Astrocyte of the cerebellum (primary cell): ENCODE data around the gene ERAP2.

ENCODE experiments used
- DNase-seq: peaks from one replicate; pipeline ENCODE4 v3.0.0-alpha.2; 2011; ENCODE audit warnings: low read depth
- H3K4me3 ChIP-seq: 2 replicates; pipeline ENCODE4 v1.5.1; 2011; ENCODE audit warnings: mild to moderate bottlenecking, low read depth, low read length, moderate library complexity
- in situ Hi-C: cut with HindIII; loops from 2 replicates; pipeline ENCODE4 v1.10.0; 2017; ENCODE audit warnings: low sequenced_read_pairs
- TF ChIP-seq, protein P1 (sequence below): IDR thresholded peaks from 2 replicates; pipeline ENCODE4 v1.5.1; 2012; ENCODE audit warnings: low read length, low read depth, moderate library complexity, mild to moderate bottlenecking; ENCODE audit errors: missing control alignments

The ERAP2 gene

DNA sequence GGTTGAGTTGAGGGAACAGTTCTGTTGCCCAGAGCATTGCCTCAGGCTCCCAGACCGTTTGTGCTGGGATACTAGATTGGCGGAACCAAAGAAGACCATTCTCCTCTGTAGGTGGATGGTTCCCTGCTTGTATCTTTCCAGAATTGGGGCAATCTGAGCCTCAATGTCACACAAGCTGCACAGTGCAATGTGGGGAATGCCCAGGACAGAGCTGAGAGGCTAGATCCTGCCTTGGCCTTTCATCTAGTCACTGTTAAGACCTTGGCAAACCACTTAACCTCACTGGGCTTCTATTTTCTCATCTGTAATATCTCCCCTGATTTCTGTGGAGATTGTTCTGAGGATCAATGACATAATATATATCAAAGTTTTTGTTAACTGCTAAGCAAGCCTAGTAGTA is 16.9 kb upstream of the ERAP2 start:
- DNase-seq = no peak
- TF ChIP-seq, protein P1, sequence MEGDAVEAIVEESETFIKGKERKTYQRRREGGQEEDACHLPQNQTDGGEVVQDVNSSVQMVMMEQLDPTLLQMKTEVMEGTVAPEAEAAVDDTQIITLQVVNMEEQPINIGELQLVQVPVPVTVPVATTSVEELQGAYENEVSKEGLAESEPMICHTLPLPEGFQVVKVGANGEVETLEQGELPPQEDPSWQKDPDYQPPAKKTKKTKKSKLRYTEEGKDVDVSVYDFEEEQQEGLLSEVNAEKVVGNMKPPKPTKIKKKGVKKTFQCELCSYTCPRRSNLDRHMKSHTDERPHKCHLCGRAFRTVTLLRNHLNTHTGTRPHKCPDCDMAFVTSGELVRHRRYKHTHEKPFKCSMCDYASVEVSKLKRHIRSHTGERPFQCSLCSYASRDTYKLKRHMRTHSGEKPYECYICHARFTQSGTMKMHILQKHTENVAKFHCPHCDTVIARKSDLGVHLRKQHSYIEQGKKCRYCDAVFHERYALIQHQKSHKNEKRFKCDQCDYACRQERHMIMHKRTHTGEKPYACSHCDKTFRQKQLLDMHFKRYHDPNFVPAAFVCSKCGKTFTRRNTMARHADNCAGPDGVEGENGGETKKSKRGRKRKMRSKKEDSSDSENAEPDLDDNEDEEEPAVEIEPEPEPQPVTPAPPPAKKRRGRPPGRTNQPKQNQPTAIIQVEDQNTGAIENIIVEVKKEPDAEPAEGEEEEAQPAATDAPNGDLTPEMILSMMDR = no peak
- H3K4me3 ChIP-seq = no peak overlapping the region
- in situ Hi-C loops = no loop called here

DNA sequence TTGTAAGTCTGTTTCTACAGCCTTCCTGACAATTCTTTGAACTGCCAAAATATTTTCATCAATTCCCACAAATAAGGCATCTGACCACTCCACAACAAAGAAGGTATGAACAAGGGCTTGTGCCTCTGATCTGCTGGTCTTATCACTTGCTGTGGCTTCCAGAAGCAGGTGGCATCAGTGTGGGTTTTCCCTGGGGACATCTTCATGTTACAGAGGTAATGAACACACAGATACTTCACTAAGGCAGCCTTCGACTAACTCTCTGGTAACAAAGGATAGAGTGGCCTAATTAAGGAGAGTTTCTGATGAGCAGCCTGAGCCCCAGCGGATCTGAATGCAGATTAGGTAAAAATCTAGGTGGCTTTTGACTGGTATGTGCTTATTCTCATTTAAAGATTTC is 15.2 kb upstream of the ERAP2 start:
- in situ Hi-C loops = no loop called here
- TF ChIP-seq, protein P1 = no peak
- no peak for DNase-seq
- H3K4me3 ChIP-seq = no peak overlapping the region

DNA sequence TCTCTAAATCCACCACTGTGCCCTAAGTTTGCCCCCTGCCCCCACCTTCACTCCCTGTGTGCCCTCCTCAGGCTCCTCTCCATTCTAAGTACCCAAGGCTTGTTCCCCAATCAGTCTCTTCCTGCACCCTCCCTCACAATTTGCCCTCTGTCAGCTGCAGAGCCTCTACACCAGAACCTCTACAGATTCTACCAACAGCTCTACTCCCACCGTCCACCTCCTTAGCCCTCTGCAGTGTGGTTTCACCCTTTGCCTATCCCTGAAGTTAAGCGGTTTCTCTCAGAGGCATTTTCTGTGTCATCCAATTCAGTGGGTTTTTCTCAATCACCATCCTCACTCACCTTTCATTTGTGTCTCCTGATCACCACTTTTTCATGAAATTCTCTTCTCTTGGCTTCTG is 13.2 kb upstream of the ERAP2 start:
- in situ Hi-C loops = no loop called here
- DNase-seq = no peak
- no peak overlapping the region for H3K4me3 ChIP-seq
- TF ChIP-seq, protein P1 = no peak

DNA sequence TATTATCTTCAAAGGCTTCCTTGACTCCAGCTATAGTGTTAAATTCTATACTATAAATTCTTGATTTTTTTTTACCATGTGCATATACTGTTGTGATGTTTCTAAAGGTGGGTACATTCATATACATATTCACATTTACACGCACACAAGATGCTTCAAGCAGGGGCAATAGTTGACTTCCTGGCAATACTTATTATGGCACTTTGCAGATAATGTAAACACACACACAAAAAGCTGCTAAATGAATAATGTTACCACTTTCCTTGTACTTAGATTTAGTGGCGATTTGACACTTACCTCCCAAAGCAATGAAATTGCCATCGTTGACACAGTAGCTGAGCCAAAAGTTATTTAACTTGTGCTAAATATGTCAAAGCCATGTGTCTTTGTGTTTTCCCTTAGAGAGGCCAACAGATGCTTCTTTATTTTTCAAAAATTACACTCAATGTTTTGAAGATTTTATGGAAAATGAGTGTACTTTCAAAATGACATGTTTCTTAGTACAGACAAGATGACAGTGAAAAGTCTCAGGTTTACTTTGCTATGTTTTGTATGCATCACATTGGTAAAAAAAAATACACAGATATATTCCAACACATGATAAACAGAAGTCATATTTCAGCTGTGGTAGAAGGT is 12.2 kb upstream of the ERAP2 start:
- no peak overlapping the region for H3K4me3 ChIP-seq
- in situ Hi-C loops = no loop called here
- DNase-seq = no peak
- TF ChIP-seq, protein P1 = no peak

DNA sequence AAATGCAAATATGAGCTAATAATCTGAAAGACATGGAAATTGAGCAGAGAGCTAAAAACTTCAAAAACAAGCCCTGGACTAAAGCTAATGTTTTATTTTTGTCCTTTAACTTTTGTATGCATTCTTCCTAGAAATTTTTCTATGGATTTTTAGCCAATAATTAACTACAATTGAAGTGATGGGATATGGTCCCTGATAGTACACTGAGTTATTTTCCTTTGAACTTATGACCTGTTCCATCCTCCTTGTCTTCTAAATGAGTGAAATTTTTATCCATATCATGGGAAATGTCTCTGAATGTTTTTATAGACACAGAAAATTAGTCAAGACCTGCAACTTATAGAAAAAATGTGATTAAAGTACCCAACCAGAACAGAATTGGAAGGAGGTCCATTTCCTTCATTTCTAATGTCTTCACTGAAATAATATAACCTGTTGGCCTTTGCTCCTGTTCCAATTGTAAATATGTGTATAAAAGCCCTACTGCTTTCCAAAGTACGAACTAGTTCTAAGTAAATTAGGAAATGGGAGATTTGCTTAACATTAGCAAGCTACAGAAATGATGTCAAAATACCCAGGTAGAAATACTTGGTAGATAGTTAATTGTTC is 11.3 kb upstream of the ERAP2 start:
- in situ Hi-C loops = no loop called here
- no peak overlapping the region for H3K4me3 ChIP-seq
- no peak for DNase-seq
- TF ChIP-seq, protein P1 = no peak

DNA sequence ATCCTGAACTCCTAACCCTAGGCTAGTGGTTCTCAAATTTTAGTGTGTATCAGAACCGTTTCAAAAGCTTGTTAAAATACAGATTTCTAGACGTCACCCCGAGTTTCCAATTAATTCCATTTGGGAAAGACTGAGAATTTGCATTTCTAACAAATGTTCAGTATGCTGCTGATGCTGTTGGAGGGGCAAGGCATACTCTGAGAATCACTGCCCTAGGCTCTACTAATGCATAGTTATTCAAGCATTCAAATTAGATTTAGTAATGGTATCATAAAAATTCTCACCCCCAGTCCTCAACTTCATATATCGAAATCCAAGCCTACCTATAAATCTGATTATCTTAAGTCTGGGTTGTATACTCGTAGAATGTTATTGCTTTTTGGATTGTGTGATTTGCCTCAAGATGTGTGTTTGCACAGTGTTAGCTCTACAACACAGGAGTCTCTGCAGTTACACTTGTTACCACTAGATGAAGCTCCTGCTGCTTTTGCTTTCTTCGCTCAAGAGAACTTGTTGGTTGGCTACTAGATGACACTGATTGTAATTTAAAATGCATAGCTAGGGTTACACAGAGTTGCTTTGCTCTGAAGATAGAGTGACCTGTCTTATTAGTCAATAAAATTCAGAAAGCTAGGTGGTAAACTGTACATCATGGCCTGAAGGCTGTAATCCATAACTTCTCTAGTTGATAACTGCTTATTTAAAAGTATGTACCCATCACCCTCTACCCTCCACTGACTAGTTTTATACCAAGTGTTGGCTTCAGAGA is 7.5 kb upstream of the ERAP2 start:
- TF ChIP-seq, protein P1 = peak; percentile 99
- H3K4me3 ChIP-seq = no peak overlapping the region
- in situ Hi-C loops = no loop called here
- DNase-seq = no peak
